Activated CD4-positive, alpha-beta T cell treated with anti-CD3 and anti-CD28 coated beads, Interleukin-2, amount 10 ng/mL, durations not matched to agents 24 days and 14 days (primary cell): ENCODE results near the gene SOS2. TPM values are rescaled to one million over a fixed set of nuclear protein-coding genes. Genes with fewer than 3 reads are reported as not detected.

Source experiments
- total RNA-seq: library from RNA; stranded (reverse); gene quantifications from 2 replicates; pipeline ENCODE4 v1.2.3, GENCODE V29; 2022

The SOS2 gene
- total RNA-seq, 1 donor from 2014 or later = 17.7 TPM

Other genes starting within 250 kb of the SOS2 start
- gene VCPKMT, start 115.0 kb downstream of the SOS2 start, total RNA-seq = 13.9 and 14.3 TPM in 2 replicates
- gene L2HGDH, start 80.7 kb upstream of the SOS2 start, total RNA-seq = 16.8 and 18.0 TPM in 2 replicates
- 16.3 and 18.8 TPM in 2 replicates for gene DMAC2L, start 80.7 kb upstream of the SOS2 start, total RNA-seq
- gene CDKL1, start 165.3 kb upstream of the SOS2 start, total RNA-seq = 4.8 and 5.7 TPM in 2 replicates